ENCODE results near the gene DOCK8. TPM values are rescaled to one million over a fixed set of nuclear protein-coding genes. Genes with fewer than 3 reads are reported as not detected.

Gene DOCK8
- total RNA-seq, 1 donor from 2014 or later: 83.4 TPM

DNA sequence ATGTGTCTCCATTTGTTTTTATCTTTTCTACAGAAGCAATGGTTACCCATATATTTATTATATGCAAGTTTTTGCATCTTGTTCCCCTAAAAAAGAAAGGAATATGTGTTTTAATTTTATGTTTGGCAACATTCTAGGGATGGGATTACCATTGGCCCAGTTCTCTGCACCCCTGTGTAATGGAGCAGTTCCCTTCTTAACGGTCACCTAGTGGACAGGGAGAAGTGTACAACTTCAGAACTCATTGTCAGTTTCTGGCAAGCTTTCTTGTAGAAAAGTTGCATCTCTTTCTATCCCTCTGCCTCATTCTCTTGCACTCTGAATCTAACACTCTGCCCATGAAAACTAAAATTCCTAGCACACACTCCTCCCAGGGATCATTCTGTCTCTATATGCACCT is 78.2 kb downstream of the DOCK8 start:
- intact Hi-C loops (cut with DNase I): no loop called here
- ATAC-seq: no peak
- no peak overlapping the region for H3K27ac ChIP-seq

DNA sequence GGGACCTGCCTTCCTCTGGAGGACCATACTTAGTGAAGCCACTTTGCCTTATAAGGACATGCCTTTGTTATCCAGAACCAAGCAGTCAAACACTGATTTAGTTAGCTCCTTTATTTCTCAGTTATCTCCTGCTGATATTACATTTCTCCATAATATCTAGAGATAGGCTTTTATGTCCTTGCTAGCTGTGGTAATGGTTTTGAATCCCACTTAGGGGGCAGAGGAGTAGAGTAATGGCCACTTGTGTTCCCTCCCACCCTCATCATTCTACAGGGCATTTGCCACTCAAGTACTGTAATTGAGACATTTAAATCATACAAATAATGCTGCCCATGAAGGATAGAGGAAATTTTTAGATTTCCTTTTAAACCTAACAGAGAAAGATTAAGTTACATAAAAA is 80.9 kb downstream of the DOCK8 start:
- Histone ChIP-seq H3K27me3 (no peaks in the 10 kb centered on the region), H3K27ac (no peak overlapping the region), H3K4me1 (no peaks in the 10 kb centered on the region), H3K9me3 (no peaks in the 10 kb centered on the region), H3K36me3 (no peaks in the 10 kb centered on the region), H3K4me3 (no peak overlapping the region)
- TF ChIP-seq, protein P1, sequence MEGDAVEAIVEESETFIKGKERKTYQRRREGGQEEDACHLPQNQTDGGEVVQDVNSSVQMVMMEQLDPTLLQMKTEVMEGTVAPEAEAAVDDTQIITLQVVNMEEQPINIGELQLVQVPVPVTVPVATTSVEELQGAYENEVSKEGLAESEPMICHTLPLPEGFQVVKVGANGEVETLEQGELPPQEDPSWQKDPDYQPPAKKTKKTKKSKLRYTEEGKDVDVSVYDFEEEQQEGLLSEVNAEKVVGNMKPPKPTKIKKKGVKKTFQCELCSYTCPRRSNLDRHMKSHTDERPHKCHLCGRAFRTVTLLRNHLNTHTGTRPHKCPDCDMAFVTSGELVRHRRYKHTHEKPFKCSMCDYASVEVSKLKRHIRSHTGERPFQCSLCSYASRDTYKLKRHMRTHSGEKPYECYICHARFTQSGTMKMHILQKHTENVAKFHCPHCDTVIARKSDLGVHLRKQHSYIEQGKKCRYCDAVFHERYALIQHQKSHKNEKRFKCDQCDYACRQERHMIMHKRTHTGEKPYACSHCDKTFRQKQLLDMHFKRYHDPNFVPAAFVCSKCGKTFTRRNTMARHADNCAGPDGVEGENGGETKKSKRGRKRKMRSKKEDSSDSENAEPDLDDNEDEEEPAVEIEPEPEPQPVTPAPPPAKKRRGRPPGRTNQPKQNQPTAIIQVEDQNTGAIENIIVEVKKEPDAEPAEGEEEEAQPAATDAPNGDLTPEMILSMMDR (IDR thresholded peaks at IDR 0.05): no peak
- no peak for DNase-seq
- ATAC-seq: no peak
- intact Hi-C loops (cut with DNase I): no loop called here

More for the DNA sequence above, 78.2 kb downstream of the DOCK8 start:
- no peak for DNase-seq
- Histone ChIP-seq H3K4me3 (no peak overlapping the region), H3K9me3 (no peaks in the 10 kb centered on the region), H3K27me3 (no peaks in the 10 kb centered on the region), H3K4me1 (no peaks in the 10 kb centered on the region), H3K36me3 (peaks cover 21% of the 10 kb centered on the region)
- TF ChIP-seq, protein P1 (IDR thresholded peaks at IDR 0.05): no peak

DNA sequence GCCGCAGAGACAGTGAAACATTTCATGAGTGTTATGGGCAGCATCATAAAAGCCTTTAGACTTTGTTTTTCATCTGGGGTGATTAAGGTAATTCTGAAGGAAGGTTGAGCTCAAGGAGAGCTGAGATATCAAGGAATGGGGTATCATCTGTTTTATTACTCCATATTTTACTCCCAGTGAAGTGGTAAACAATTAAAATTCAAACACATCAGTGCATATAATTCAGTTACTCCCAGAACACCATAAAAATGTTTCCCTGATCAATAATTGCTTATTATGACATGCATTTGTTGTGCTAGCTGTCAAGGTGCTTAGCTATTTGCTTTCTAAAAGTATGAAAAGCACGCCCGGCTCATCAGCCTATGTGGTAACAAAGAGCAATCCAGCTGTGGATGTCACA is 81.7 kb downstream of the DOCK8 start:
- Histone ChIP-seq H3K4me1 (no peaks in the 10 kb centered on the region), H3K27me3 (no peaks in the 10 kb centered on the region), H3K4me3 (no peak overlapping the region), H3K9me3 (no peaks in the 10 kb centered on the region), H3K27ac (no peak overlapping the region), H3K36me3 (no peaks in the 10 kb centered on the region)
- TF ChIP-seq, protein P1 (IDR thresholded peaks at IDR 0.05): no peak
- intact Hi-C loops (cut with DNase I): no loop called here
- DNase-seq (no peak), ATAC-seq (no peak)

DNA sequence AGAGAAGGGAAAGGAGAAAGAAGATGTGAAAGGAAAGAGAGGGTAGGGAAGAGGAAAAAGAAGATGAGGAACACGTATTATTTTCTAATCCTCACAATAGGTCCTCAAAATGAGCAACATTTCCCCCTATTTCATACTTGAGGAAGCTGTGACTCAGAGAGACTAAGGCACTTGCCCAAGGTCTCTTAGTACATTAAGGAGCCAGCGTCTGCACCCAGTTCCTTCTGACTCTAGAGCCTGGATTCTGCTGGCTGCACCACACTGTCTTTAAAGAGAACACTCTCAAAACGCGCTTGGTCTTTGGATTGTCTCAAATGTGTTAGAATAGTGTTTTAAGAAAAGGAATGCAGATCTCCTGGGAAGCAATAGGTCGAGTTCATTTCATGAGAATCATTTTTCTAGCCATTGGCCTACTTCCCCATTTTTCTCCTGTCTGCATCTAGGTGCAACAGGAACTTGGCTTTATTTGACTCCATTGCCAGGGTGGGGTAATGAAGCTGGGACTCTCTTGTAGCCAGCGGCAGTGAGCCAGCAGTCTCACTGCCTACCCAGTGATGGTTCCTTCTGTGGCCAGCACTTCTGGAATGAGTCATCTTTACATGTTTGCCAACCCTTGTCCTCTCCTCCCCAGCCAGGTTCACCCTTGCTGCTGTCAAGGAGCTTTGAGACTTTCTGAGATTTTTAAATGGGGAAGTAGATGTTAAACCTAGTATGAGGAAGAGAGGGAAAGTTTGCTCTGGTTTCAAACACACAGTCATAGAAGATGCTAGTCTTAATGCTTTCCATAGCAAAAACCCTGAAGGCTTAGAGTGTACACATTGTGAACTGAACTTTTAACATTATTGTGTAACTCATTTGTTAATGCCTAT is 82.7 kb downstream of the DOCK8 start:
- H3K27me3 ChIP-seq: no peaks in the 10 kb centered on the region
- intact Hi-C loops (cut with DNase I): no loop called here
- no peaks in the 10 kb centered on the region for H3K9me3 ChIP-seq
- H3K4me1 ChIP-seq: no peaks in the 10 kb centered on the region
- no peaks in the 10 kb centered on the region for H3K36me3 ChIP-seq
- peak overlapping the region; percentile 20 for H3K27ac ChIP-seq
- ATAC-seq: peak; percentile 98
- TF ChIP-seq, protein P1 (IDR thresholded peaks at IDR 0.05): no peak
- H3K4me3 ChIP-seq: no peak overlapping the region
- DNase-seq: peak; percentile 76

DNA sequence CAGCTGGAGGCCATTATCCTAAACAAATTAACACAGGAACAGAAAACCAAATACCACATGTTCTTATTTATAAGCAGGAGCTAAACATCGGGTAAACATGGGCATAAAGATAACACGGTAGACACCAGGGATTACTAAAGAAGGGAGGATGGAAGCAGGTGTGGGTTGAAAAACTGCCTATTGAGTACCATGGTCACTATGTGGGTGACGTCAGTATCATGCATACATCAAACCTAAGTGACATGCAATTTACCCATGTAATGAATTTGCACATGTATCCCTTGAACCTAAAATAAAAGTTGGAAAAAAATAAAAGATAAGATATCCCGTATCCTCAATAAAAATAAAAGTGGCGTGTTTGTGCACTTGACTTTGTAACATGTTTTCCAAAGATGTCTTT is 88.8 kb downstream of the DOCK8 start:
- Histone ChIP-seq H3K4me3 (no peak overlapping the region), H3K27ac (no peak overlapping the region)
- intact Hi-C loops (cut with DNase I): no loop called here

More for the DNA sequence above, 88.8 kb downstream of the DOCK8 start:
- Histone ChIP-seq H3K4me1 (no peaks in the 10 kb centered on the region), H3K36me3 (peaks cover 21% of the 10 kb centered on the region), H3K27me3 (no peaks in the 10 kb centered on the region), H3K9me3 (no peaks in the 10 kb centered on the region)
- DNase-seq (no peak), ATAC-seq (no peak)
- TF ChIP-seq, protein P1 (IDR thresholded peaks at IDR 0.05): no peak

All from upper lobe of right lung (tissue), 1 donor.